ENCODE measurements around the gene CACNA1I.

CACNA1I gene

GRCh38 chr22:39705386-39705785 is 134.8 kb downstream of the CACNA1I start:
- DNase-seq: no peak

GRCh38 chr22:39706376-39707140 is 136.0 kb downstream of the CACNA1I start:
- DNase-seq: no peak

- DNase-seq: no peak
These were observed 136.8 kb downstream of the CACNA1I start for GRCh38 chr22:39707351-39707750.

GRCh38 chr22:39707816-39708215 is 137.3 kb downstream of the CACNA1I start:
- DNase-seq: no peak

GRCh38 chr22:39710380-39711150 is 140.0 kb downstream of the CACNA1I start:
- DNase-seq: no peak

- DNase-seq: no peak
These were observed 141.5 kb downstream of the CACNA1I start for GRCh38 chr22:39712081-39712480.

GRCh38 chr22:39712751-39713525 is 142.4 kb downstream of the CACNA1I start:
- DNase-seq: no peak

- DNase-seq: no peak
These were observed 143.3 kb downstream of the CACNA1I start for GRCh38 chr22:39713799-39714290.

GRCh38 chr22:39714321-39714720 is 143.8 kb downstream of the CACNA1I start:
- no peak for DNase-seq

- DNase-seq: no peak
These were observed 145.4 kb downstream of the CACNA1I start for GRCh38 chr22:39715778-39716495.

GRCh38 chr22:39716534-39716933 is 146.0 kb downstream of the CACNA1I start:
- DNase-seq: no peak

GRCh38 chr22:39717099-39717498 is 146.5 kb downstream of the CACNA1I start:
- no peak for DNase-seq

GRCh38 chr22:39718206-39718605 is 147.7 kb downstream of the CACNA1I start:
- no peak for DNase-seq

GRCh38 chr22:39718921-39719475 is 148.4 kb downstream of the CACNA1I start:
- no peak for DNase-seq

- DNase-seq: no peak
These were observed 149.3 kb downstream of the CACNA1I start for GRCh38 chr22:39719559-39720450.

- no peak for DNase-seq
These were observed 150.9 kb downstream of the CACNA1I start for GRCh38 chr22:39721206-39722031.

- DNase-seq: no peak
These were observed 151.4 kb downstream of the CACNA1I start for GRCh38 chr22:39722032-39722325.

- DNase-seq: no peak
These were observed 151.9 kb downstream of the CACNA1I start for GRCh38 chr22:39722501-39722900.

- DNase-seq: no peak
These were observed 152.9 kb downstream of the CACNA1I start for GRCh38 chr22:39723463-39723862.

GRCh38 chr22:39723899-39724351 is 153.4 kb downstream of the CACNA1I start:
- peak; percentile 2 for DNase-seq

Measured in MV-4-11 (cell line).